Measurements from ENCODE around the gene OGFR. TPM values are rescaled to one million over a fixed set of nuclear protein-coding genes. Genes with fewer than 3 reads are reported as not detected.

OGFR gene
- total RNA-seq, 1 donor from 2014 or later = 47.2 TPM

DNA sequence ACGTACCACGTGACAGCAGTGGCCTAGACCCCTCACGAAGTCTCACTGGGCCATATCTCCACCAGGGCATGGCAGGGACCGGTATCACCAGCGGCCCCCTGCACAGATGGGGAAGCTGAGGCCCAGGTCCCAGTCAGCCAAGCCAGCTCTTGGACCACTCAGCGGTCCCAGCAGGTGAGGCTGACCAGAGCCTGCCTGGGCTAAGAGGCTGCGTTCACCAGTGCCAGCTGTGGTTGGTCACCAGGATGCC is 11.0 kb upstream of the OGFR start:
- H3K27ac Mint-ChIP-seq (ENCODE audit: unreplicated experiment) = peak overlapping the region; percentile 64
- DNase-seq (ENCODE audit: extremely low spot score, unreplicated experiment) = no peak
- H3K9me3 Mint-ChIP-seq (ENCODE audit: unreplicated experiment) = no peaks in the 10 kb centered on the region
- H3K36me3 Mint-ChIP-seq (ENCODE audit: unreplicated experiment) = peaks cover 6% of the 10 kb centered on the region
- H3K4me3 Mint-ChIP-seq (ENCODE audit: unreplicated experiment) = no peak overlapping the region
- peaks cover 2% of the 10 kb centered on the region for H3K27me3 Mint-ChIP-seq (ENCODE audit: unreplicated experiment)
- peaks cover 34% of the 10 kb centered on the region for H3K4me1 Mint-ChIP-seq (ENCODE audit: unreplicated experiment)
- TF ChIP-seq, protein P1, sequence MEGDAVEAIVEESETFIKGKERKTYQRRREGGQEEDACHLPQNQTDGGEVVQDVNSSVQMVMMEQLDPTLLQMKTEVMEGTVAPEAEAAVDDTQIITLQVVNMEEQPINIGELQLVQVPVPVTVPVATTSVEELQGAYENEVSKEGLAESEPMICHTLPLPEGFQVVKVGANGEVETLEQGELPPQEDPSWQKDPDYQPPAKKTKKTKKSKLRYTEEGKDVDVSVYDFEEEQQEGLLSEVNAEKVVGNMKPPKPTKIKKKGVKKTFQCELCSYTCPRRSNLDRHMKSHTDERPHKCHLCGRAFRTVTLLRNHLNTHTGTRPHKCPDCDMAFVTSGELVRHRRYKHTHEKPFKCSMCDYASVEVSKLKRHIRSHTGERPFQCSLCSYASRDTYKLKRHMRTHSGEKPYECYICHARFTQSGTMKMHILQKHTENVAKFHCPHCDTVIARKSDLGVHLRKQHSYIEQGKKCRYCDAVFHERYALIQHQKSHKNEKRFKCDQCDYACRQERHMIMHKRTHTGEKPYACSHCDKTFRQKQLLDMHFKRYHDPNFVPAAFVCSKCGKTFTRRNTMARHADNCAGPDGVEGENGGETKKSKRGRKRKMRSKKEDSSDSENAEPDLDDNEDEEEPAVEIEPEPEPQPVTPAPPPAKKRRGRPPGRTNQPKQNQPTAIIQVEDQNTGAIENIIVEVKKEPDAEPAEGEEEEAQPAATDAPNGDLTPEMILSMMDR (IDR thresholded peaks at IDR 0.05) = no peak

DNA sequence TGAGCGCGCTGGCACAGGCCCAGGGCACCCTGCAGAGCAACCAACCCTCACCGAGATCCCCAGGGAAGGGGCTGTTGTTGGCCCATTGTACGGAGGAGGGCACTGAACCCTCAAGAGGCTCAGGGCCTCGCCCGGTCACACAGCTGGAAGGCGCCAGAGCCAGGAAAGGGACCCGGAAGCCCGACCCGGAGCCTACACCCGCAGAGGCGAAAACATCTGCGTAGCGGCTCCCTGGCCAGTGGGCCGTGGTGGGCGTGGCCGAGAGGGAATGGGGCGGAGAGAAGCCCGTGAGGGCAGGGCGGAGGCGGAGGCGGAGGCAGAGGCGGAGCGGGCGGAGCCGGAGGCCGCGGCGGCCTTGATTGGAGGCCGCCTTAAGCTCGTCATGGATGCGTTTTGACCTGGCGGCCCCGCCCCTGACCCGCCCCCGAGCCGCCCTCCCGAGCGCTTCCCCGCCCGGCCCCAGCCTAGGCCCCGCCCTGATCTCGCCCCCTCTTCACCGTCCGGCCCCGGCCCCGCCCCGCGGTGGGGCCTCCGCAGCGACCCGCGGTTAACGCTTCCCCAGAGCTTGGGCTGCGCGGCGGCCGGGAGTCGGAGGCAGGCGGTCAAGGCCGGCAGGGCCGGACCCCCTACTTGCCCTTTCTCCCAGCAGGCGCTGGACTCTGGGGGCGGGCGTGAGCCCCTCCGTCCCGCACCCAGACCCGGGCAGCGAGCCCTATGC is 10.5 kb upstream of the OGFR start:
- peaks cover 11% of the 10 kb centered on the region for H3K36me3 Mint-ChIP-seq (ENCODE audit: unreplicated experiment)
- peaks cover 34% of the 10 kb centered on the region for H3K4me1 Mint-ChIP-seq (ENCODE audit: unreplicated experiment)
- no peaks in the 10 kb centered on the region for H3K27me3 Mint-ChIP-seq (ENCODE audit: unreplicated experiment)
- H3K4me3 Mint-ChIP-seq (ENCODE audit: unreplicated experiment) = peak overlapping the region; percentile 71
- TF ChIP-seq, protein P1 (IDR thresholded peaks at IDR 0.05) = no peak
- H3K9me3 Mint-ChIP-seq (ENCODE audit: unreplicated experiment) = no peaks in the 10 kb centered on the region
- peak; percentile 98 for DNase-seq (ENCODE audit: extremely low spot score, unreplicated experiment)
- H3K27ac Mint-ChIP-seq (ENCODE audit: unreplicated experiment) = peak overlapping the region; percentile 69

- peaks cover 17% of the 10 kb centered on the region for H3K36me3 Mint-ChIP-seq (ENCODE audit: unreplicated experiment)
- peaks cover 34% of the 10 kb centered on the region for H3K4me1 Mint-ChIP-seq (ENCODE audit: unreplicated experiment)
- no peak for DNase-seq (ENCODE audit: extremely low spot score, unreplicated experiment)
- H3K4me3 Mint-ChIP-seq (ENCODE audit: unreplicated experiment) = peak overlapping the region; percentile 71
- no peaks in the 10 kb centered on the region for H3K27me3 Mint-ChIP-seq (ENCODE audit: unreplicated experiment)
- TF ChIP-seq, protein P1 (IDR thresholded peaks at IDR 0.05) = no peak
- H3K27ac Mint-ChIP-seq (ENCODE audit: unreplicated experiment) = peak overlapping the region; percentile 77
- no peaks in the 10 kb centered on the region for H3K9me3 Mint-ChIP-seq (ENCODE audit: unreplicated experiment)
These were observed 9.4 kb upstream of the OGFR start for GRCh38 chr20:62795023-62795761.

- H3K36me3 Mint-ChIP-seq (ENCODE audit: unreplicated experiment) = peaks cover 22% of the 10 kb centered on the region
- peak overlapping the region; percentile 79 for H3K27ac Mint-ChIP-seq (ENCODE audit: unreplicated experiment)
- no peak for DNase-seq (ENCODE audit: extremely low spot score, unreplicated experiment)
- no peaks in the 10 kb centered on the region for H3K27me3 Mint-ChIP-seq (ENCODE audit: unreplicated experiment)
- H3K4me1 Mint-ChIP-seq (ENCODE audit: unreplicated experiment) = peaks cover 28% of the 10 kb centered on the region
- TF ChIP-seq, protein P1 (IDR thresholded peaks at IDR 0.05) = no peak
- H3K9me3 Mint-ChIP-seq (ENCODE audit: unreplicated experiment) = no peaks in the 10 kb centered on the region
- H3K4me3 Mint-ChIP-seq (ENCODE audit: unreplicated experiment) = peak overlapping the region; percentile 77
These were observed 7.7 kb upstream of the OGFR start for GRCh38 chr20:62796699-62797491.
